HAP-1 (cell line): ENCODE measurements around the gene AHCY.
"Not testable (repeated sequence)": the region's sequence is repeated elsewhere in the genome, so short reads cannot be mapped to it uniquely, and the experiment has no call there.

Experiments
- DNase-seq, 2 experiments: peaks; one replicate each; pipeline ENCODE4 v3.0.0-alpha.2; 2016 to 2020; ENCODE audit warnings: low spot score in 2 of 2
- H3K27me3 ChIP-seq: fragments of 250-450 bp; sonication (Bioruptor Pico); 2 replicates; pipeline ENCODE4 v1.5.1; 2020; ENCODE audit warnings: low read depth, mild to moderate bottlenecking, moderate library complexity
- H3K36me3 ChIP-seq: fragments of 250-450 bp; sonication (Bioruptor Pico); replicated peaks from 2 replicates; pipeline ENCODE4 v1.5.1; 2020; ENCODE audit warnings: mild to moderate bottlenecking
- H3K4me1 ChIP-seq: fragments of 250-450 bp; sonication (Bioruptor Pico); 2 replicates; pipeline ENCODE4 v1.5.1; 2020; ENCODE audit warnings: mild to moderate bottlenecking
- H3K4me3 ChIP-seq: fragments of 250-450 bp; sonication (Bioruptor Pico); 2 replicates; pipeline ENCODE4 v1.5.1; 2020; ENCODE audit warnings: mild to moderate bottlenecking, moderate library complexity
- H3K9me3 ChIP-seq: fragments of 250-450 bp; sonication (Bioruptor Pico); 2 replicates; pipeline ENCODE4 v1.5.1; 2020; ENCODE audit warnings: mild to moderate bottlenecking, moderate library complexity
- in situ Hi-C: fragments of 300-500 bp; cut with MboI; formaldehyde crosslinking; loops from 3 replicates; pipeline ENCODE4 v1.14.3; 2020; ENCODE audit warnings: low sequenced_read_pairs, inconsistent platforms, mixed read lengths

Gene AHCY

GRCh38 chr20:34249291-34249690, 53.9 kb downstream of the AHCY start:
- no peaks in the 10 kb centered on the region for H3K4me1 ChIP-seq
- H3K27me3 ChIP-seq, result no peaks in the 10 kb centered on the region
- no peak for DNase-seq
- in situ Hi-C loops, result no loop called here
- no peaks in the 10 kb centered on the region for H3K9me3 ChIP-seq
- no peaks in the 10 kb centered on the region; the same call in 1 of the 2 replicates for H3K36me3 ChIP-seq
- H3K4me3 ChIP-seq, result no peak overlapping the region

GRCh38 chr20:34246126-34246626, 57.0 kb downstream of the AHCY start:
- no peaks in the 10 kb centered on the region for H3K27me3 ChIP-seq
- no peak overlapping the region for H3K4me3 ChIP-seq
- DNase-seq, result no peak
- H3K36me3 ChIP-seq, result no peaks in the 10 kb centered on the region
- no peaks in the 10 kb centered on the region for H3K4me1 ChIP-seq
- in situ Hi-C loops, result no loop called here
- H3K9me3 ChIP-seq, result no peaks in the 10 kb centered on the region

- no peak for DNase-seq
- H3K27me3 ChIP-seq, result no peaks in the 10 kb centered on the region
- in situ Hi-C loops, result no loop called here
- H3K9me3 ChIP-seq, result no peaks in the 10 kb centered on the region
- H3K36me3 ChIP-seq, result no peaks in the 10 kb centered on the region
- no peaks in the 10 kb centered on the region for H3K4me1 ChIP-seq
- H3K4me3 ChIP-seq, result no peak overlapping the region
Observed at GRCh38 chr20:34243377-34243776, 59.8 kb downstream of the AHCY start.

DNA sequence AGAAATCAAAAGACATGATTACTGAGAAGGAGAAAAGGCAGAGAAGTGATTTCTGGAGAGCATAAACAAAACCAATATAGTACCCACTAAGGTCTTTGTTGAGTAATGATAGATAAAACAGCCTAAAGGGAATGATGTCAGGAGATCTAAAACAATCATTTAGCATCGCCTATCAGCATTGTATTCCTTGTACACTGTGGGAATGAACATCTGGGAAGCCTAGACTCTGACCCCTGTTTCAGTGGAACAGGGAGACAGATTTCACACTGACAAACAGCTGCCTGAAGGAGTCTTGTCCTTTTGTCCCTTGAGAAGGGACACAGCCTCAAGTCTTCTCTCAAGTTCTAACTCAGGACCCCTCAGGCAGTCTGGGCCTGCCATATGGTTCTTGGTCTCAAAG, 60.3 kb downstream of the AHCY start:
- Histone ChIP-seq H3K36me3 (no peaks in the 10 kb centered on the region), H3K9me3 (peaks cover 3% of the 10 kb centered on the region; the same call in 1 of the 2 replicates), H3K27me3 (no peaks in the 10 kb centered on the region; the same call in 1 of the 2 replicates), H3K4me1 (no peaks in the 10 kb centered on the region), H3K4me3 (no peak overlapping the region)
- in situ Hi-C loops, result no loop called here
- no peak for DNase-seq

DNA sequence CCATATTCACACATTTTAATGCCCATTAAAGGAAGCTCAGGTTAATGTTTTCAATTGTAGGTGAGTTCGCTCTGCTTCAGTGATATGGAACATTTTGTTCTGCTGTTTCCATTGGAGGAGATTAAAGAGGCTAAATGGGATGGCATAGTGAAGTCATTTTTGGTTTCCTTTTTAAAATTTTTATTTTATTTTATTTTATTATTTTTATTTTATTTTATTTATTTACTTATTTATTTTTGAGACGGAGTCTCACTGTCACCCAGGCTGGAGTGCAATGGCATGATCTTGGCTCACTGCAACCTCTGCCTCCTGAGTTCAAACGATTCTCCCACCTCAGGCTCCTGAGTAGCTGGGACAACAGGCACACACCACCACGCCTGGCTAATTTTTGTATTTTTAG, 61.1 kb downstream of the AHCY start:
- H3K27me3 ChIP-seq, in situ Hi-C loops, H3K9me3 ChIP-seq, H3K36me3 ChIP-seq, DNase-seq, H3K4me3 ChIP-seq, H3K4me1 ChIP-seq: not testable (repeated sequence)

DNA sequence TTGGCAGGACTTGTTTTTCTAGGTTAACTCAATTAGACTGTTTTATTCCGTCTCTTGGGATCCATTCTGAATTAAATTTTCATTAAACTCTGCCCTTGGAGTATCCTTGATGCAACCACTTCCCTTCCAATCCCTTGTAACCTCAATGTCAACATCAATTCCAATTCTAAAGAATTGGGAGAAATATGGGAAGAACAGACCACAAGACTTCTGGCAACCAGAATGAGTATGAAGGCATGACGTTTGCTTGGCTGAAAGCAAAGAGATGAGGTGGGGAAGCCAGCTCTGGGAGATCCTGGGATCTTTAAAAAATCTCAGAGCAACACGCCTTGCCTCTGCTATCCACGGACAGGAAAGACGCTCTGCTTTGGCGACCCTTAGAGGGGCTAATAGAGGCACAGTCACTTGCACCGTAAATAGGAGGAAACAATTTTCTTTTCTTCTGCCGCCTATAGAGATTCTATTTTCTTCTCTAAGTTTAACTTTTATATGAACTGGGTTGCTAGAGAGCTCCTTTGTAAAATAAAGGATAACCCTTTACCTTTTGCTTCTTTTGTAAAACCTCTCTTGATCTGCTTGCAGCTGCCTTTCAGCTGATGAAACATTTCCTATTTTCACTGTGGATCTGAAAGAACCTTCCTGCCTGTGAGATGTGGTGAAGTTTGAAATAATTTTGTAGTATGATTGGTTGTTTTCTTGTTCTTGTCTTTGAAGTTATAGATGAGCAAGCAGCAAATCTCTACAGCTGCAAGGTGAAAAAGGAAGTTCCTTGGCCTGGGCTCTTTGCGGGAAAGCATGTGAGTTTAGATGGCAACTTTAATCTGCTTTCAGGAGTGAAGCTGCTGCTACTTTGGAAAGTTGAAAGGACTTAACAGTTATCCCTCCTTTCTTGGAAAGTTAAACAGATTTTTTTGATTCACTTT, 62.2 kb downstream of the AHCY start, which contains the start of gene ASIP:
ASIP (plus strand) TSS at position 731 of the 923 bp plus-strand sequence. CDS start 18,952 bp downstream, outside the sequence.
- Histone ChIP-seq H3K4me1 (no peaks in the 10 kb centered on the region), H3K27me3 (no peaks in the 10 kb centered on the region; the same call in 1 of the 2 replicates), H3K36me3 (no peaks in the 10 kb centered on the region), H3K4me3 (no peak within 1 kb of the TSS), H3K9me3 (peaks cover 5% of the 10 kb centered on the region; the same call in 1 of the 2 replicates)
- in situ Hi-C loops, result no loop called here
- no peak for DNase-seq

DNA sequence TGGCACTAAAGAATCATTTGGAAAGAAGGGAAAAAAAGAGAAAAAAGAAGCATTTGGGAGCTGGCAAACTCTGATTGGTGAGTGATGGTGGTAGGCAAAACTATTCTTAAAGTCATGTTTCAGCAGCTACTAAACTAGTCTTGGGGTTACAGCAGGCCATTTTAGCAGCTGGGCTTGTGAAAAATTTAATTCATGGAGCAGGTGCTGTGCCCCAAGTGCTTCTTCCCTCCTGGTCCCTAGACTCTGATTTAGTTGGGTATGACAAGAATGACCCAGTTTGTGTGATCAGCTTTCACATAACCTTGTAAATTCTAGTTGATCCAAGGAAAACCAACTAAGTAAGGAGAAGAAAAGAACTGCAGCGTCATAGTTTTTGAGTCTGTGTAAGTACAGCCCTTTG, 63.0 kb downstream of the AHCY start:
- Histone ChIP-seq H3K4me1 (no peaks in the 10 kb centered on the region), H3K4me3 (no peak overlapping the region), H3K36me3 (no peaks in the 10 kb centered on the region), H3K27me3 (no peaks in the 10 kb centered on the region; the same call in 1 of the 2 replicates), H3K9me3 (peaks cover 5% of the 10 kb centered on the region; the same call in 1 of the 2 replicates)
- in situ Hi-C loops, result no loop called here
- no peak for DNase-seq

- Histone ChIP-seq H3K27me3 (no peaks in the 10 kb centered on the region; the same call in 1 of the 2 replicates), H3K4me1 (no peaks in the 10 kb centered on the region), H3K36me3 (no peaks in the 10 kb centered on the region), H3K9me3 (peaks cover 5% of the 10 kb centered on the region; the same call in 1 of the 2 replicates), H3K4me3 (no peak overlapping the region)
- in situ Hi-C loops, result no loop called here
- DNase-seq, result no peak
Observed at GRCh38 chr20:34237942-34238341, 65.2 kb downstream of the AHCY start.

GRCh38 chr20:34235875-34236274, 67.3 kb downstream of the AHCY start:
- no peaks in the 10 kb centered on the region; the same call in 1 of the 2 replicates for H3K27me3 ChIP-seq
- DNase-seq, result no peak
- H3K36me3 ChIP-seq, result no peaks in the 10 kb centered on the region
- no peak overlapping the region for H3K4me3 ChIP-seq
- in situ Hi-C loops, result no loop called here
- peaks cover 7% of the 10 kb centered on the region; the same call in 1 of the 2 replicates for H3K9me3 ChIP-seq
- H3K4me1 ChIP-seq, result no peaks in the 10 kb centered on the region

- Histone ChIP-seq H3K4me1 (no peaks in the 10 kb centered on the region), H3K27me3 (no peaks in the 10 kb centered on the region; the same call in 1 of the 2 replicates), H3K9me3 (peaks cover 7% of the 10 kb centered on the region; the same call in 1 of the 2 replicates), H3K36me3 (no peaks in the 10 kb centered on the region), H3K4me3 (no peak overlapping the region)
- DNase-seq, result no peak
- in situ Hi-C loops, result no loop called here
Observed at GRCh38 chr20:34233687-34234086, 69.5 kb downstream of the AHCY start.

GRCh38 chr20:34232494-34233087, 70.6 kb downstream of the AHCY start:
- Histone ChIP-seq H3K4me3 (no peak overlapping the region), H3K27me3 (no peaks in the 10 kb centered on the region), H3K9me3 (0 out of 2 replicates have a peak, but pooled peaks cover 3% of the 10 kb centered on the region), H3K4me1 (no peaks in the 10 kb centered on the region), H3K36me3 (no peaks in the 10 kb centered on the region)
- no peak for DNase-seq
- in situ Hi-C loops, result no loop called here

- DNase-seq, result no peak
- in situ Hi-C loops, result no loop called here
- H3K9me3 ChIP-seq, result 0 out of 2 replicates have a peak, but pooled peaks cover 3% of the 10 kb centered on the region
Observed at GRCh38 chr20:34231634-34232033, 71.5 kb downstream of the AHCY start.

More at GRCh38 chr20:34231634-34232033, 71.5 kb downstream of the AHCY start:
- Histone ChIP-seq H3K36me3 (no peaks in the 10 kb centered on the region), H3K27me3 (no peaks in the 10 kb centered on the region), H3K4me3 (no peak overlapping the region), H3K4me1 (no peaks in the 10 kb centered on the region)
